ENCODE measurements around the gene PPP2R2D. TPM values are rescaled to one million over a fixed set of nuclear protein-coding genes. Genes with fewer than 3 reads are reported as not detected.

Gene PPP2R2D
- polyA plus RNA-seq, 1 donor (not counting 4 experiments of a cell fraction or from before 2014, with no cell fraction given) = 49.1 TPM

DNA sequence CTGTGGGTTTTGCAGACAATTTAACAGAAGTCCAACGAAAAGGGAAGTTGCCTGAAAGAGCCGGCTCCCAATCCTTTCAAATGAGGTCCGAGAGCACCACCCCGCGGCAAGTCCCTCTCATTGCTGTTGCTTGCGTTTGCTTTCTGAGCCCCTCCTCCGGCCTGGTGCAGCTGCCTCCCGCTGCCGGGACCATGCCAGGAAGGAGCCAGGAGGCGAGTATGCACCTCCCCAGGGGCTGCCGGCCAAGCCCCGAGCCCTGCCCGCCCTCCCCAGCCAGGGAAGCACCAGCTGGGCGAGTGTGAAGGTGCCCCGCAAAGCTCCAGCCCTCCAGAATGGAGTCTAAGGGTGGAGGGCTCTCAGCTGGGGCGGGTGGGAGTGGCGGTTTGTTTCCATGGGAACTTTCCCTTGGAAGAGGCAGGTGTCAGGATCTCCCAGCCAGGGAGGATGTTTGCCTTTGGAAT is 25.8 kb upstream of the PPP2R2D start:
- no peak for TF ChIP-seq EZH2 (IDR thresholded peaks at IDR 0.05; ENCODE audit: low read length)
- TF ChIP-seq, protein P1, sequence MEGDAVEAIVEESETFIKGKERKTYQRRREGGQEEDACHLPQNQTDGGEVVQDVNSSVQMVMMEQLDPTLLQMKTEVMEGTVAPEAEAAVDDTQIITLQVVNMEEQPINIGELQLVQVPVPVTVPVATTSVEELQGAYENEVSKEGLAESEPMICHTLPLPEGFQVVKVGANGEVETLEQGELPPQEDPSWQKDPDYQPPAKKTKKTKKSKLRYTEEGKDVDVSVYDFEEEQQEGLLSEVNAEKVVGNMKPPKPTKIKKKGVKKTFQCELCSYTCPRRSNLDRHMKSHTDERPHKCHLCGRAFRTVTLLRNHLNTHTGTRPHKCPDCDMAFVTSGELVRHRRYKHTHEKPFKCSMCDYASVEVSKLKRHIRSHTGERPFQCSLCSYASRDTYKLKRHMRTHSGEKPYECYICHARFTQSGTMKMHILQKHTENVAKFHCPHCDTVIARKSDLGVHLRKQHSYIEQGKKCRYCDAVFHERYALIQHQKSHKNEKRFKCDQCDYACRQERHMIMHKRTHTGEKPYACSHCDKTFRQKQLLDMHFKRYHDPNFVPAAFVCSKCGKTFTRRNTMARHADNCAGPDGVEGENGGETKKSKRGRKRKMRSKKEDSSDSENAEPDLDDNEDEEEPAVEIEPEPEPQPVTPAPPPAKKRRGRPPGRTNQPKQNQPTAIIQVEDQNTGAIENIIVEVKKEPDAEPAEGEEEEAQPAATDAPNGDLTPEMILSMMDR (optimal IDR thresholded peaks at IDR 0.05 in 1 of 3, IDR thresholded peaks at IDR 0.05 in 1 of 3, conservative IDR thresholded peaks at IDR 0.05 in 1 of 3; ENCODE audit: extremely low read depth in 1 of 3, insufficient read depth in 2 of 3, low read length in 3 of 3) = peak; percentile 81 to 89 (median 87)
- dilution Hi-C loops (cut with MboI; ENCODE audit: extremely low pct_ligation_motif_present, low sequenced_read_pairs) = no loop called here
- peak; percentile 35 for DNase-seq (ENCODE audit: low read depth, low spot score)
- Histone ChIP-seq H3K9me3 (ENCODE audit: control insufficient read depth, low read depth, low read length) (no peaks in the 10 kb centered on the region), H2AFZ (ENCODE audit: control insufficient read depth, low read length) (no peak overlapping the region), H3K27ac (ENCODE audit: control insufficient read depth, insufficient read depth, low read length) (no peak overlapping the region), H3K79me2 (ENCODE audit: control insufficient read depth, insufficient read depth, low read length) (no peaks in the 10 kb centered on the region), H3K9ac (ENCODE audit: control insufficient read depth, extremely low read depth, insufficient read depth, low read length) (no peak overlapping the region), H3K4me2 (ENCODE audit: control insufficient read depth, extremely low read depth, insufficient read depth, low read depth, low read length) (no peak overlapping the region), H4K20me1 (ENCODE audit: control insufficient read depth, extremely low read depth, insufficient read depth, low read length) (no peaks in the 10 kb centered on the region), H3K36me3 (ENCODE audit: control insufficient read depth in 2 of 2, extremely low read depth in 1 of 2, insufficient read depth in 2 of 2, low read length in 2 of 2) (no peaks in the 10 kb centered on the region), H3K27me3 (ENCODE audit: control insufficient read depth, extremely low read depth, insufficient read depth, low read length) (peaks cover 16% of the 10 kb centered on the region), H3K9me1 (ENCODE audit: control insufficient read depth, extremely low read depth, insufficient read depth, low read length) (no peaks in the 10 kb centered on the region), H3K4me1 (ENCODE audit: control insufficient read depth, extremely low read depth, insufficient read depth, low read length) (no peaks in the 10 kb centered on the region), H3K4me3 (ENCODE audit: control insufficient read depth in 2 of 3, extremely low read depth in 1 of 3, insufficient read depth in 2 of 3, low read depth in 1 of 3, low read length in 3 of 3) (no peak overlapping the region)
- FAIRE-seq = no peak

DNA sequence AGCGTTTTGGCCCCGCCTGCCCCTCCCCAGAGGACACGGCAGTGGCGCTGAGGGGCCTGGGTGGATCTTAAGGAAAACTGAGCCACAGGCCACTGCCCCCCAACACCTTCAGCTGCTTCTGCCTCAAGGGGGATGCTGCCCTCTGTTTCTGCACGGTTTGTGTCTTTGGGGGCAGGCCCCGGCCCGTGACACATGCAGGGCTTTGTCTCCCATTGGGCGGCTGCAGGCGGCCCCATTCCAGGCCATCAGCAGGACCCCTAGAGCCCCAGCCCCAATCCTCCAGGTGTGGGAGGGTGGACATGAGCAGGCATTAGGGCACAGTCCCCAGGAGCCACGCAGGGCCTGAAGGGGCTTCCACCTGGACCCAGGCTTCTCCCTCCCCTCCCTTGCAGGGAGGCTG is 25.3 kb upstream of the PPP2R2D start:
- Histone ChIP-seq H2AFZ (ENCODE audit: control insufficient read depth, low read length) (no peak overlapping the region), H4K20me1 (ENCODE audit: control insufficient read depth, extremely low read depth, insufficient read depth, low read length) (no peaks in the 10 kb centered on the region), H3K79me2 (ENCODE audit: control insufficient read depth, insufficient read depth, low read length) (no peaks in the 10 kb centered on the region), H3K27ac (ENCODE audit: control insufficient read depth, insufficient read depth, low read length) (no peak overlapping the region), H3K9me1 (ENCODE audit: control insufficient read depth, extremely low read depth, insufficient read depth, low read length) (no peaks in the 10 kb centered on the region), H3K4me1 (ENCODE audit: control insufficient read depth, extremely low read depth, insufficient read depth, low read length) (no peaks in the 10 kb centered on the region), H3K9ac (ENCODE audit: control insufficient read depth, extremely low read depth, insufficient read depth, low read length) (no peak overlapping the region), H3K9me3 (ENCODE audit: control insufficient read depth, low read depth, low read length) (no peaks in the 10 kb centered on the region), H3K36me3 (ENCODE audit: control insufficient read depth in 2 of 2, extremely low read depth in 1 of 2, insufficient read depth in 2 of 2, low read length in 2 of 2) (no peaks in the 10 kb centered on the region), H3K4me2 (ENCODE audit: control insufficient read depth, extremely low read depth, insufficient read depth, low read depth, low read length) (no peak overlapping the region), H3K27me3 (ENCODE audit: control insufficient read depth, extremely low read depth, insufficient read depth, low read length) (peaks cover 12% of the 10 kb centered on the region), H3K4me3 (ENCODE audit: control insufficient read depth in 2 of 3, extremely low read depth in 1 of 3, insufficient read depth in 2 of 3, low read depth in 1 of 3, low read length in 3 of 3) (no peak overlapping the region)
- TF ChIP-seq, protein P1 (optimal IDR thresholded peaks at IDR 0.05 in 1 of 3, IDR thresholded peaks at IDR 0.05 in 1 of 3, conservative IDR thresholded peaks at IDR 0.05 in 1 of 3; ENCODE audit: extremely low read depth in 1 of 3, insufficient read depth in 2 of 3, low read length in 3 of 3) = no peak
- no peak for TF ChIP-seq EZH2 (IDR thresholded peaks at IDR 0.05; ENCODE audit: low read length)
- FAIRE-seq (no peak), DNase-seq (ENCODE audit: low read depth, low spot score) (no peak)
- dilution Hi-C loops (cut with MboI; ENCODE audit: extremely low pct_ligation_motif_present, low sequenced_read_pairs) = no loop called here

Measured in keratinocyte (primary cell).